HepG2 (cell line): ENCODE data around the gene CD79A. TPM values are rescaled to one million over a fixed set of nuclear protein-coding genes. Genes with fewer than 3 reads are reported as not detected.

Experiments
- CC2D1A ChIP-seq: sonication (generic); formaldehyde crosslinking; IDR thresholded peaks from 2 replicates; pipeline ENCODE4 v1.8.1; 2023; ENCODE audit warnings: mild to moderate bottlenecking, missing genetic modification reagents
- HDAC1 ChIP-seq: sonication (generic); formaldehyde crosslinking; IDR thresholded peaks from 2 replicates; pipeline ENCODE4 v1.5.1; 2020; ENCODE audit warnings: mild to moderate bottlenecking, missing genetic modification reagents
- KAT7 ChIP-seq: IDR thresholded peaks from 2 replicates; pipeline ENCODE4 v1.6.1; 2018; ENCODE audit warnings: borderline replicate concordance, missing compliant biosample characterization
- LCORL ChIP-seq, 2 experiments: fragments of 450-650 bp in 1 of 2; sonication (generic) in 1 of 2; formaldehyde crosslinking in 1 of 2; IDR thresholded peaks; 2 replicates each; pipeline versions ENCODE4 v1.5.0 to v1.6.1; 2017 to 2020; ENCODE audit warnings: antibody characterized with exemption in 1 of 2, missing genetic modification reagents in 1 of 2
- MED13 ChIP-seq: sonication (generic); formaldehyde crosslinking; IDR thresholded peaks from 2 replicates; pipeline ENCODE4 v1.5.0; 2020; ENCODE audit warnings: missing genetic modification reagents
- PHF21A ChIP-seq: sonication (generic); formaldehyde crosslinking; IDR thresholded peaks from 2 replicates; pipeline ENCODE4 v1.5.0; 2020; ENCODE audit warnings: mild to moderate bottlenecking, missing genetic modification reagents
- POGZ ChIP-seq: sonication (generic); formaldehyde crosslinking; IDR thresholded peaks from 2 replicates; pipeline ENCODE4 v1.4.0; 2020; ENCODE audit warnings: mild to moderate bottlenecking, missing genetic modification reagents
- RBFOX2 ChIP-seq: fragments of 200-400 bp; formaldehyde crosslinking; IDR thresholded peaks from 2 replicates; pipeline ENCODE4 v1.6.1; 2017; ENCODE audit warnings: low read depth, mild to moderate bottlenecking, low read length
- RFXANK ChIP-seq: IDR thresholded peaks from 2 replicates; pipeline ENCODE4 v1.6.1; 2016
- SSRP1 ChIP-seq: IDR thresholded peaks from 2 replicates; pipeline ENCODE4 v1.6.1; 2016; ENCODE audit warnings: control low read depth
- ZBTB26 ChIP-seq: IDR thresholded peaks from 2 replicates; pipeline ENCODE4 v1.6.1; 2016; ENCODE audit warnings: missing compliant biosample characterization, missing genetic modification reagents, borderline replicate concordance
- ZNF138 ChIP-seq: sonication (generic); formaldehyde crosslinking; IDR thresholded peaks from 2 replicates; pipeline ENCODE4 v1.5.0; 2020; ENCODE audit warnings: mild to moderate bottlenecking, low read depth, missing genetic modification reagents
- ZNF232 ChIP-seq: sonication (generic); formaldehyde crosslinking; IDR thresholded peaks from 2 replicates; pipeline ENCODE4 v1.4.0; 2020; ENCODE audit warnings: missing genetic modification reagents, borderline replicate concordance
- ZNF337 ChIP-seq: sonication (generic); formaldehyde crosslinking; IDR thresholded peaks from 2 replicates; pipeline ENCODE4 v1.5.1; 2020; ENCODE audit warnings: missing genetic modification reagents, low read depth, mild to moderate bottlenecking, borderline replicate concordance
- ZNF549 ChIP-seq: sonication (generic); formaldehyde crosslinking; IDR thresholded peaks from 2 replicates; pipeline ENCODE4 v1.5.0; 2020; ENCODE audit warnings: missing genetic modification reagents
- polyA plus RNA-seq, 8 experiments: library from polyadenylated mRNA; depleted of rRNA in 3 of 8; stranded (reverse) in 7 of 8; unstranded in 1 of 8; fragments of >200 nt; fragmentation: Illumina TruSeq in 4 of 8; extraction: Trizol in 4 of 8; gene quantifications; 2 replicates each; pipeline versions ENCODE4 v1.2.1 to v1.2.3, GENCODE V29; 2011 to 2016; ENCODE audit warnings: low read depth in 4 of 8, missing spikeins in 1 of 8, mixed read lengths in 1 of 8; ENCODE audit not compliant: insufficient read depth in 1 of 8
- total RNA-seq, 5 experiments: library from RNA; depleted of rRNA; stranded (reverse); fragments of >200 nt; fragmentation: Illumina TruSeq; extraction: Trizol; gene quantifications; 2 replicates each; pipeline ENCODE4 v1.2.3, GENCODE V29; 2016; ENCODE audit warnings: low read depth in 1 of 5
- TF ChIP-seq, protein P1 (sequence below): sonication (generic); formaldehyde crosslinking; conservative IDR thresholded peaks from 2 replicates; pipeline ENCODE4 v1.4.0; 2020; ENCODE audit warnings: missing genetic modification reagents
- TF ChIP-seq, protein P2 (sequence below): sonication (generic); formaldehyde crosslinking; IDR thresholded peaks from 2 replicates; pipeline ENCODE4 v1.4.0; 2020; ENCODE audit warnings: missing genetic modification reagents, mild to moderate bottlenecking, borderline replicate concordance
- TF ChIP-seq, protein P3 (sequence below): sonication (generic); formaldehyde crosslinking; IDR thresholded peaks from 2 replicates; pipeline ENCODE4 v1.4.0; 2020; ENCODE audit warnings: missing genetic modification reagents
- TF ChIP-seq, protein P4 (sequence below): IDR thresholded peaks from 2 replicates; pipeline ENCODE4 v1.6.1; 2016; ENCODE audit warnings: missing genetic modification reagents, missing compliant biosample characterization
- TF ChIP-seq, protein P5 (sequence below): sonication (generic); formaldehyde crosslinking; conservative IDR thresholded peaks from 2 replicates; pipeline ENCODE4 v1.8.0; 2022; ENCODE audit warnings: mild to moderate bottlenecking, moderate library complexity, missing genetic modification reagents

CD79A gene
- total and polyA plus RNA-seq, 2 of the 13 experiments (the other 11 are each of a cell fraction or from before 2014, with no cell fraction given), result 0.24 to 0.33 TPM

- TF ChIP-seq LCORL (IDR thresholded peaks at IDR 0.05) (no peak), LCORL (CRISPR knock-in tag; IDR thresholded peaks at IDR 0.05) (peak; percentile 79), MED13 (CRISPR knock-in tag) (peak; percentile 87; the same call in 1 of the 2 replicates), HDAC1 (CRISPR knock-in tag) (peak; percentile 89; the same call in 1 of the 2 replicates), SSRP1 (CRISPR knock-in tag) (no peak), POGZ (peak; percentile 41; the same call in 1 of the 2 replicates), CC2D1A (CRISPR knock-in tag) (no peak), ZNF232 (peak; percentile 78; the same call in 1 of the 2 replicates), ZNF549 (CRISPR knock-in tag) (no peak; the same call in 1 of the 2 replicates), RFXANK (no peak), RBFOX2 (peak; percentile 90), KAT7 (CRISPR knock-in tag) (peak; percentile 95; the same call in 1 of the 2 replicates), PHF21A (CRISPR knock-in tag) (peak; percentile 96), ZNF138 (CRISPR knock-in tag) (0 out of 2 replicates have a peak, but pooled peaks have one; percentile 62), ZNF337 (CRISPR knock-in tag) (no peak), ZBTB26 (CRISPR knock-in tag) (peak; percentile 58; the same call in 1 of the 2 replicates)
- TF ChIP-seq, protein P1, sequence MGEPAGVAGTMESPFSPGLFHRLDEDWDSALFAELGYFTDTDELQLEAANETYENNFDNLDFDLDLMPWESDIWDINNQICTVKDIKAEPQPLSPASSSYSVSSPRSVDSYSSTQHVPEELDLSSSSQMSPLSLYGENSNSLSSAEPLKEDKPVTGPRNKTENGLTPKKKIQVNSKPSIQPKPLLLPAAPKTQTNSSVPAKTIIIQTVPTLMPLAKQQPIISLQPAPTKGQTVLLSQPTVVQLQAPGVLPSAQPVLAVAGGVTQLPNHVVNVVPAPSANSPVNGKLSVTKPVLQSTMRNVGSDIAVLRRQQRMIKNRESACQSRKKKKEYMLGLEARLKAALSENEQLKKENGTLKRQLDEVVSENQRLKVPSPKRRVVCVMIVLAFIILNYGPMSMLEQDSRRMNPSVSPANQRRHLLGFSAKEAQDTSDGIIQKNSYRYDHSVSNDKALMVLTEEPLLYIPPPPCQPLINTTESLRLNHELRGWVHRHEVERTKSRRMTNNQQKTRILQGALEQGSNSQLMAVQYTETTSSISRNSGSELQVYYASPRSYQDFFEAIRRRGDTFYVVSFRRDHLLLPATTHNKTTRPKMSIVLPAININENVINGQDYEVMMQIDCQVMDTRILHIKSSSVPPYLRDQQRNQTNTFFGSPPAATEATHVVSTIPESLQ (CRISPR knock-in tag), result no peak
- TF ChIP-seq, protein P2, sequence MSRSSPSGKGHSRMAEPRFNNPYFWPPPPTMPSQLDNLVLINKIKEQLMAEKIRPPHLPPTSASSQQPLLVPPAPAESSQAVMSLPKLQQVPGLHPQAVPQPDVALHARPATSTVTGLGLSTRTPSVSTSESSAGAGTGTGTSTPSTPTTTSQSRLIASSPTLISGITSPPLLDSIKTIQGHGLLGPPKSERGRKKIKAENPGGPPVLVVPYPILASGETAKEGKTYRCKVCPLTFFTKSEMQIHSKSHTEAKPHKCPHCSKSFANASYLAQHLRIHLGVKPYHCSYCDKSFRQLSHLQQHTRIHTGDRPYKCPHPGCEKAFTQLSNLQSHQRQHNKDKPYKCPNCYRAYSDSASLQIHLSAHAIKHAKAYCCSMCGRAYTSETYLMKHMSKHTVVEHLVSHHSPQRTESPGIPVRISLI, result no peak
- TF ChIP-seq, protein P3, sequence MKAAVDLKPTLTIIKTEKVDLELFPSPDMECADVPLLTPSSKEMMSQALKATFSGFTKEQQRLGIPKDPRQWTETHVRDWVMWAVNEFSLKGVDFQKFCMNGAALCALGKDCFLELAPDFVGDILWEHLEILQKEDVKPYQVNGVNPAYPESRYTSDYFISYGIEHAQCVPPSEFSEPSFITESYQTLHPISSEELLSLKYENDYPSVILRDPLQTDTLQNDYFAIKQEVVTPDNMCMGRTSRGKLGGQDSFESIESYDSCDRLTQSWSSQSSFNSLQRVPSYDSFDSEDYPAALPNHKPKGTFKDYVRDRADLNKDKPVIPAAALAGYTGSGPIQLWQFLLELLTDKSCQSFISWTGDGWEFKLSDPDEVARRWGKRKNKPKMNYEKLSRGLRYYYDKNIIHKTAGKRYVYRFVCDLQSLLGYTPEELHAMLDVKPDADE (CRISPR knock-in tag), result 0 out of 2 replicates have a peak, but pooled peaks have one; percentile 48
- TF ChIP-seq, protein P4, sequence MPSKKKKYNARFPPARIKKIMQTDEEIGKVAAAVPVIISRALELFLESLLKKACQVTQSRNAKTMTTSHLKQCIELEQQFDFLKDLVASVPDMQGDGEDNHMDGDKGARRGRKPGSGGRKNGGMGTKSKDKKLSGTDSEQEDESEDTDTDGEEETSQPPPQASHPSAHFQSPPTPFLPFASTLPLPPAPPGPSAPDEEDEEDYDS (CRISPR knock-in tag), result peak; percentile 64
- TF ChIP-seq, protein P5, sequence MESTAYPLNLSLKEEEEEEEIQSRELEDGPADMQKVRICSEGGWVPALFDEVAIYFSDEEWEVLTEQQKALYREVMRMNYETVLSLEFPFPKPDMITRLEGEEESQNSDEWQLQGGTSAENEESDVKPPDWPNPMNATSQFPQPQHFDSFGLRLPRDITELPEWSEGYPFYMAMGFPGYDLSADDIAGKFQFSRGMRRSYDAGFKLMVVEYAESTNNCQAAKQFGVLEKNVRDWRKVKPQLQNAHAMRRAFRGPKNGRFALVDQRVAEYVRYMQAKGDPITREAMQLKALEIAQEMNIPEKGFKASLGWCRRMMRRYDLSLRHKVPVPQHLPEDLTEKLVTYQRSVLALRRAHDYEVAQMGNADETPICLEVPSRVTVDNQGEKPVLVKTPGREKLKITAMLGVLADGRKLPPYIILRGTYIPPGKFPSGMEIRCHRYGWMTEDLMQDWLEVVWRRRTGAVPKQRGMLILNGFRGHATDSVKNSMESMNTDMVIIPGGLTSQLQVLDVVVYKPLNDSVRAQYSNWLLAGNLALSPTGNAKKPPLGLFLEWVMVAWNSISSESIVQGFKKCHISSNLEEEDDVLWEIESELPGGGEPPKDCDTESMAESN, result peak; percentile 93
Measured at GRCh38 chr19:41883821-41884733, 7.0 kb downstream of the CD79A start (continued).
